Stomach (tissue), 9 donors: ENCODE results near the gene DIPK1B. TPM values are rescaled to one million over a fixed set of nuclear protein-coding genes. Genes with fewer than 3 reads are reported as not detected.

Experiments
- DNase-seq, 2 donors: peaks; one replicate each; pipeline versions ENCODE4 v3.0.0 to v3.0.0-alpha.2; 2013 to 2019
- H3K27ac ChIP-seq, 5 donors: fragments of 200-600 bp in 4 of 5; sonication (generic) in 4 of 5; one replicate each; pipeline ENCODE4 v1.5.1; 2013 to 2019; ENCODE audit warnings: mild to moderate bottlenecking in 1 of 5, moderate library complexity in 1 of 5
- H3K27me3 ChIP-seq, 3 donors: fragments of 200-600 bp; sonication (generic); one replicate each; pipeline ENCODE4 v1.5.1; 2017 to 2019; ENCODE audit warnings: mixed run types in 1 of 3
- H3K36me3 ChIP-seq, 4 donors: fragments of 200-600 bp; sonication (generic); 1 replicate in 3 of 4; 2 replicates in 1 of 4; pipeline ENCODE4 v1.5.1; 2016 to 2019
- H3K4me1 ChIP-seq, 4 donors: fragments of 200-600 bp; sonication (generic); one replicate each; pipeline ENCODE4 v1.5.1; 2016 to 2019
- H3K4me3 ChIP-seq, 4 donors: fragments of 200-600 bp; sonication (generic) in 3 of 4; one replicate each; pipeline ENCODE4 v1.5.1; 2016 to 2019; ENCODE audit warnings: mild to moderate bottlenecking in 1 of 4
- H3K9me3 ChIP-seq, 4 donors: fragments of 200-600 bp; sonication (generic); one replicate each; pipeline ENCODE4 v1.5.1; 2016 to 2019
- CTCF ChIP-seq, 7 experiments: fragments of 450-650 bp in 4 of 7; fragments of 200-600 bp in 3 of 7; sonication (generic) in 3 of 7; IDR thresholded peaks; one replicate each; pipeline ENCODE4 v1.5.1; 2016 to 2019; ENCODE audit warnings: antibody characterized with exemption in 7 of 7, control low read depth in 2 of 7, mild to moderate bottlenecking in 1 of 7
- EP300 ChIP-seq: sonication (generic); formaldehyde crosslinking; IDR thresholded peaks from one replicate; pipeline ENCODE4 v1.6.1; 2017; ENCODE audit warnings: antibody characterized with exemption
- POLR2A ChIP-seq, 4 donors: fragments of 450-650 bp; IDR thresholded peaks; one replicate each; pipeline ENCODE4 v1.6.1; 2016; ENCODE audit warnings: antibody characterized with exemption in 4 of 4, control low read depth in 2 of 4, mild to moderate bottlenecking in 1 of 4, moderate library complexity in 1 of 4
- POLR2AphosphoS5 ChIP-seq, 3 donors: sonication (generic); formaldehyde crosslinking; IDR thresholded peaks; one replicate each; pipeline ENCODE4 v1.6.1; 2016; ENCODE audit warnings: antibody characterized with exemption in 3 of 3
- WGBS, 5 donors: extraction: QIAGEN DNeasy Blood & Tissue Kit in 3 of 5; methylation state at CpG; one replicate each; pipeline versions ENCODE4 v1.1.5 to v1.1.7; 2013 to 2018; 5-methylcytosine and 5-hydroxymethylcytosine counted together
- intact Hi-C: fragments of 100-400 bp; cut with DNase I; formaldehyde crosslinking; loops from one replicate; pipeline ENCODE4 v1.15.1; 2023; ENCODE audit warnings: low total_unique reads
- polyA plus RNA-seq, 3 donors: library from polyadenylated mRNA; stranded (reverse); fragments of 200-250 nt; gene quantifications; one replicate each; pipeline ENCODE4 v1.2.3, GENCODE V29; 2013
- total RNA-seq, 5 donors: library from RNA; depleted of rRNA; stranded (reverse); fragments of >200 nt; gene quantifications; one replicate each; pipeline versions ENCODE4 v1.1.0 to v1.2.3, GENCODE V29; 2014 to 2016
- donor health status: healthy with polysubstance abuse.
- donor health status: Bipolar disorder and iron deficiency.
- donor health status: healthy.

DIPK1B gene
- total and polyA plus RNA-seq, 8 donors: 0.45 to 10.4 (median 4.0) TPM; not detected in 1

DNA sequence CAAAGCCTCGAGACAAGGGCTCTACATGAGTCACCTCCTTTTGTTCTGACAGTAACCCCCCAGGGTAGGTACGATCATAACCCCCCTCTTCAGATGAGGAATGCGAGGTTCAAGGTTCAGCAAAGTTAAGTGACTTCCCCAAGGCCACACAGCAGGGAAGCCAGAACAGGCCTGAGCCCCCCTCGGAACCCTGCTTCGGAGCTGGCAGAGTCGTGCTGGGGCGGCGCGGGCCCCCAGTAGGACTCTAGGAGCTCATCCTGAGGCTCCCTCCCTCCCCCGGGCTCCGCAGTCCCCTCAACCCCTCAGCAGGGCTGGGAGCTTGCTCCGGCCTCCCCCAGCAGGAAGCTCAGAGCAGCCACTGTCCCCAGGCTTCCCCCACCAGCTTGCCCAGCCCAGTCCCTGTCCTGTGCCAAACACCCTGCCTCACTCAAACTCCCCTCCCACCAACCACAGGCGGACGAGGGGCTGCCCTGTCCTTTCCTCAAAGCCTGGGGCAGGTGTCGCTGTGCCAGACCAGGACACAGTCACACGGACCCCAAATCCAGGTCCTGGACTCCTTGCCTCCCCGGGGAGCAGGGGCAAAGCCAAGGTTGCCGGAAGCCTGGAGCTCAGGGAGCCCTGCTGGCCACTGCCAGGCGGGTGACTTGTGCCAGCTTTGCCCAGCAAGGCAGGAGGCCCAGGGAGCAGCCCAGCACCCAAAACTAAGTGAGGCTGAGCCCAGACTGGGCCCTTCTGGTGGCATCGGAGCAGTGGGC is 30.2 kb upstream of the DIPK1B start:
- H3K9me3 ChIP-seq: no peaks in the 10 kb centered on the region
- H3K4me1 ChIP-seq: peaks cover 12 to 55% (median 32%) of the 10 kb centered on the region in 4 donors
- DNase-seq: no peak
- WGBS, 5 donors: 90 to 95% (median 93%) methylated on average over 17 to 20 of the region's 20 CpGs
- H3K27ac ChIP-seq: no peak overlapping the region
- intact Hi-C loops: no loop called here
- TF ChIP-seq POLR2AphosphoS5 (IDR thresholded peaks at IDR 0.05) (no peak), POLR2A (IDR thresholded peaks at IDR 0.05) (no peak), CTCF (IDR thresholded peaks at IDR 0.05) (no peak), EP300 (no peak)
- H3K4me3 ChIP-seq: no peak overlapping the region
- no peaks in the 10 kb centered on the region for H3K27me3 ChIP-seq
- peaks cover 0 to 17% (median 12%) of the 10 kb centered on the region in 4 donors for H3K36me3 ChIP-seq

GRCh38 chr9:136682710-136683109 is 29.7 kb upstream of the DIPK1B start:
- intact Hi-C loops: no loop called here
- H3K9me3 ChIP-seq: no peaks in the 10 kb centered on the region
- no peak overlapping the region for H3K4me3 ChIP-seq
- H3K27ac ChIP-seq: no peak overlapping the region
- no peaks in the 10 kb centered on the region for H3K27me3 ChIP-seq
- 90 to 92% (median 91%) methylated on average over 7 to 10 of the region's 10 CpGs for WGBS, 5 donors
- peaks cover 0 to 12% (median 7%) of the 10 kb centered on the region in 4 donors for H3K36me3 ChIP-seq
- DNase-seq: no peak
- TF ChIP-seq POLR2AphosphoS5 (IDR thresholded peaks at IDR 0.05) (no peak), POLR2A (IDR thresholded peaks at IDR 0.05) (no peak), EP300 (no peak), CTCF (IDR thresholded peaks at IDR 0.05) (no peak)
- H3K4me1 ChIP-seq: peaks cover 14 to 58% (median 37%) of the 10 kb centered on the region in 4 donors

GRCh38 chr9:136683173-136683745 is 29.1 kb upstream of the DIPK1B start:
- DNase-seq: no peak
- TF ChIP-seq CTCF (IDR thresholded peaks at IDR 0.05) (no peak), EP300 (no peak), POLR2A (IDR thresholded peaks at IDR 0.05) (no peak), POLR2AphosphoS5 (IDR thresholded peaks at IDR 0.05) (no peak)
- intact Hi-C loops: no loop called here
- Histone ChIP-seq H3K36me3 (peaks cover 0 to 11% (median 7%) of the 10 kb centered on the region in 4 donors), H3K27ac (no peak overlapping the region), H3K4me1 (peaks cover 17 to 64% (median 43%) of the 10 kb centered on the region in 4 donors), H3K27me3 (no peaks in the 10 kb centered on the region), H3K4me3 (no peak overlapping the region), H3K9me3 (no peaks in the 10 kb centered on the region)
- WGBS, 5 donors: 89 to 95% (median 91%) methylated on average over 11 to 16 of the region's 16 CpGs

GRCh38 chr9:136683755-136684154 is 28.6 kb upstream of the DIPK1B start:
- intact Hi-C loops: no loop called here
- Histone ChIP-seq H3K4me3 (no peak overlapping the region), H3K9me3 (no peaks in the 10 kb centered on the region), H3K36me3 (peaks cover 0 to 11% (median 7%) of the 10 kb centered on the region in 4 donors), H3K4me1 (peaks cover 17 to 65% (median 47%) of the 10 kb centered on the region in 4 donors), H3K27ac (no peak overlapping the region), H3K27me3 (no peaks in the 10 kb centered on the region)
- WGBS, 5 donors: 92 to 96% (median 93%) methylated on average over 11 to 14 of the region's 14 CpGs
- TF ChIP-seq POLR2AphosphoS5 (IDR thresholded peaks at IDR 0.05) (no peak), CTCF (IDR thresholded peaks at IDR 0.05) (no peak), EP300 (no peak), POLR2A (IDR thresholded peaks at IDR 0.05) (no peak)
- DNase-seq: no peak
